Activated CD8-positive, alpha-beta memory T cell treated with anti-CD3 and anti-CD28 coated beads for 36 hours (primary cell): ENCODE data around the gene SAMD4A. TPM values are rescaled to one million over a fixed set of nuclear protein-coding genes. Genes with fewer than 3 reads are reported as not detected.
"Not testable (repeated sequence)": the region's sequence is repeated elsewhere in the genome, so short reads cannot be mapped to it uniquely, and the experiment has no call there.

ENCODE experiments used
- CTCF ChIA-PET: fragments of 350-600 bp; sonication (Branson Sonifier 250); formaldehyde crosslinking; loops from one replicate; lab custom pipeline; 2021; ENCODE audit warnings: antibody characterized with exemption; lab: Charles Lee
- POLR2A ChIA-PET: fragments of 350-600 bp; sonication (Branson Sonifier 250); formaldehyde crosslinking; loops from one replicate; lab custom pipeline; 2021; ENCODE audit warnings: antibody characterized with exemption; lab: Charles Lee
- total RNA-seq, 2 experiments: library from RNA; stranded (reverse); gene quantifications; one replicate each; pipeline ENCODE4 v1.2.3, GENCODE V29; 2021

Gene SAMD4A
- total RNA-seq, 2 experiments from 2014 or later, result 4.0 to 4.8 TPM

DNA sequence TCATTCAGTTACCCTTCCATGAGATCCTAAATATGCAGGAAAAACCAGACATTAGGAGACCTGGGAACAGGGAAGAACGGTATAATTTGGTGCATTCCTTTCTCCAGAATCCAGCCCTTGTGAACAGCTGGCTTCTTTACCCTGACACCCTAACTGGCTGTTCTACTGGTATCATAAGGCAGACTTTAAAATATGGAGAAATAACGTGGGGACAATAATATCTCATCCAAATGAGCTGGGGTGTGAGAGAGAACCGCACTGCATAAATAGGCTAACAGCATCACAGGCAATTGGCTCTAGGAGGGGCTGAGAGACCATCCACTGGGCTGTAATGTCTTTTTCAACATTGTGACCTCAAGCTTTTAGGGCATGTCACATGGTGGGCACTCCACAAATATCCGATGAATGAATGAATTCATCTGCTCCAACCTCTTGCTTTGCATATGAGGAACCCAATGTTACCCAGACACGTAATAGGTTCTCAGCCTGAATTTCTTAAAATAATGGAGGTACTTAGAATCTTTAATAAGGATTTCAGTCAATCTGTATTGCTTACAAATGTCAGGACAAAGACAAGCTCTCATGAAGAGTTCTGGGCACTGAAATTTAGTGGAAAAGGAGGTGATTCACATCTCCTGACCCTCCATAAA lies 157.9 kb downstream of the SAMD4A start:
- ChIA-PET POLR2A (no interaction called here), CTCF (no interaction called here)

GRCh38 chr14:54725998-54726397 lies 159.1 kb downstream of the SAMD4A start:
- ChIA-PET CTCF (no interaction called here), POLR2A (no interaction called here)

- ChIA-PET CTCF (interaction anchor here (1.0 to 1.5 kb wide), 2 partner anchors 26 to 36 kb away, joined by 4 to 6 read pairs; no protein-coding TSS in a partner anchor), POLR2A (no interaction called here)
These were observed 161.0 kb downstream of the SAMD4A start for GRCh38 chr14:54727929-54728328.

GRCh38 chr14:54728700-54729527 lies 162.0 kb downstream of the SAMD4A start:
- POLR2A ChIA-PET, result interaction anchor here (1.4 kb wide), 1 partner anchor 44 kb away, joined by 5 read pairs; no protein-coding TSS in a partner anchor

GRCh38 chr14:54730156-54730961 lies 163.4 kb downstream of the SAMD4A start:
- CTCF ChIA-PET, result interaction anchor here (1.1 to 3.4 kb wide), 6 partner anchors 9 to 166 kb away, joined by 3 to 15 read pairs (median 3); no protein-coding TSS in a partner anchor
- POLR2A ChIA-PET, result interaction anchor here (0.6 to 1.4 kb wide), 2 partner anchors 43 to 63 kb away, joined by 4 to 5 read pairs; no protein-coding TSS in a partner anchor

More at GRCh38 chr14:54728700-54729527, 162.0 kb downstream of the SAMD4A start:
- CTCF ChIA-PET, result interaction anchor here (1.0 to 3.4 kb wide), 4 partner anchors 37 to 165 kb away, joined by 3 to 15 read pairs (median 4); no protein-coding TSS in a partner anchor

DNA sequence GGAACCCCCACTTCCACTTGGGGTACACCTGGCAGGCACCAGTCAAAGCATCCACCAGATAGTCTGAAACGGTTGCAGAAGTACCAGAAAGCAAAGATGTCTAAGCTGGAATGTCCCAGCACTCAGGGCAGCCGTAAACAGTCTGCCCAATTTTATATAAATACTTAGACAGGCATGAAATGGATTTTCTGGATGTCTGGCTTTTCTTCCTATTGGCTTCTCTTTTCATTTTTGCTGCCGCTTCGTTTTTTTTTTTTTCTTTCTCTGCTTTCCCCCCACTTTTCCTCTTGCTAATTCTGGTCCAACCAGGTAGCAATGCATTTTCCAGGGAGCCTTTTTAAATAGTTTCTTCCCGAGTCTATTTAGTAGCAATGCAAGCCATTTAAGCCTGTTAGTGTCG lies 168.0 kb downstream of the SAMD4A start:
- POLR2A ChIA-PET, result no interaction called here
- CTCF ChIA-PET, result no interaction called here

DNA sequence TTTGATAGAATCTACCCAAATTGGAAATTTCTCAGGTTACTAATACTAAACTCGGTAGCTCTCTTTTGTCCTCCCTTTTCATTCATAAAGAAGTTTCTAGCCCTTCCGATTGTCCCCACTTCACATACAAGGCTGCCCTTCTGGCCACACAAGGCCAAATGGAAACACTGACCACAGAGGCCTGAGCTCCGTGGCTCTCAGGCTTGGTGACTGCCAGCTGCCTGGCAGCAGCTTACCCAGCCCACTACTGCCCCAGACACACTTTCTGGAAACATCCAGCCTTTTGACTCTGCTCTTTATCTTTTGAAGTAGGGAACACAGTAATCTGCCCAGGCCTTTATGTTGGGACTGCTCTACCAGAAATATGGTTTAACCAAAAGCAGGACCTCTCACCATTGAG lies 168.5 kb downstream of the SAMD4A start:
- CTCF ChIA-PET, result no interaction called here
- POLR2A ChIA-PET, result no interaction called here

DNA sequence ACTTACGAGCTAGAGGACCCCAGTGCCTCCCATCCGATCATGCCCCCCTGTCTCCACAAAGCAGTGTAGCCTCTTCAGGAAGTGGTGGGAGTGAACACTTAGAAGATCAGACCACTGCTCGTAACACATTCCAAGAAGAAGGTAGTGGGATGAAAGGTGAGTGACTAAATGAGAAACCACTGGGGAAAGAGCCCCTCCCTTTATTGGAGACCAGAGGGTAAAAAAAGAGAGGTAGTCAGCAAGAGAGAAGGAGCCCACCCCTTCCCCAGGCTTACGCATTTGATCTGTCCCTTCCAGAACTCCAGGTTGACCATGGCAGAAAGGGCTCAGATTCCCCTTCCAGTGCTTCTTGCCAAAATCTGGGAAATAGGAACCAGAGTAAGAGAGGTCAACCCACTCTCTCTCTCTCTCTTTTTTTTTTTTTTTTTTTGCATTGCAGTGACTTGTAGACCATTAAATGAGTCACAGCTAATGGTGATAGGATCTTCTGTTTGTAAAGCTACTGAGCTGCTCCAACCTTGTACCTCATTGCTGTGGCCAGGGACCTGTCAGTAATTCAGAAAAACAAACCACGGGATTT lies 170.3 kb downstream of the SAMD4A start:
- CTCF ChIA-PET, result no interaction called here
- POLR2A ChIA-PET, result no interaction called here

DNA sequence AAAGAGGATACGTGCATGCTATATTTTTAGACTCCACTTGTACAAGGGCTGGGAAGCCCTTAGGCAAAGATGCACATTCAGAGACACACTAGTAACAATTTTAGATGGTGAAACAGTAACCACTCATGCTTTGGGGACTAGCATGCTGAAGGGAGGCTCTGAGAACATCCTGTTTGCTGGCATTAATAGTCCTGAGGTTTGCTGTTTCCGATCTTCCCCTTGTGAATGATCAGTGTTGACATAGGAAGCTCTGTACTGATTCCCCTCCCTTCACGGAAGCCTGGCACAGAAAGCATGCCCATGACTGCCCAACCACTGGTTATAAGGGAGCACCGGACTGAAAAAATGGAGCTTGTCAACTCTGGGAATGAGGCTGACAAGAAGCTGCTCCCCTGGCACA lies 171.1 kb downstream of the SAMD4A start:
- POLR2A ChIA-PET, result no interaction called here
- CTCF ChIA-PET, result interaction anchor here (1.4 kb wide), 1 partner anchor 15 kb away, joined by 3 read pairs; no protein-coding TSS in a partner anchor

DNA sequence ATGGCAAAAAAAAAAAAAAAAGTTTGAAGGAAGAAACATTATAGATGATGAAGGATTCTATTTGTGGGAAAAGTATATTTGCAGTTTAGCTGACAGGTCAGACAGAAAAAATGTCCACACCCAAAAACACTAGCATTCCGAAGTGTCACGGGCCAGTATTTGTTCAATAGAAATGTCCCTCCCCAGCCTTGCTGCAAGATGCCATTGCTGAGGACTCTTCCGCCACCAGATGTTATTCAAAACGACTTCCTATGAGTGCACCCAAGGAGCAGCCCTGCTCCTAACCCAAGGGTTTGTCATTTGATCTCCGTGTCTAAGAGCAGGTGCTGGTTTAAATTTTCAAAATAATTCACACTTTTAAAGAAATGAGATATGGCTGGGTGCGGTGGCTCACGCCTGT lies 172.6 kb downstream of the SAMD4A start:
- CTCF ChIA-PET, result interaction anchor here (0.8 kb wide), 1 partner anchor 9 kb away, joined by 3 read pairs; no protein-coding TSS in a partner anchor
- POLR2A ChIA-PET, result no interaction called here

DNA sequence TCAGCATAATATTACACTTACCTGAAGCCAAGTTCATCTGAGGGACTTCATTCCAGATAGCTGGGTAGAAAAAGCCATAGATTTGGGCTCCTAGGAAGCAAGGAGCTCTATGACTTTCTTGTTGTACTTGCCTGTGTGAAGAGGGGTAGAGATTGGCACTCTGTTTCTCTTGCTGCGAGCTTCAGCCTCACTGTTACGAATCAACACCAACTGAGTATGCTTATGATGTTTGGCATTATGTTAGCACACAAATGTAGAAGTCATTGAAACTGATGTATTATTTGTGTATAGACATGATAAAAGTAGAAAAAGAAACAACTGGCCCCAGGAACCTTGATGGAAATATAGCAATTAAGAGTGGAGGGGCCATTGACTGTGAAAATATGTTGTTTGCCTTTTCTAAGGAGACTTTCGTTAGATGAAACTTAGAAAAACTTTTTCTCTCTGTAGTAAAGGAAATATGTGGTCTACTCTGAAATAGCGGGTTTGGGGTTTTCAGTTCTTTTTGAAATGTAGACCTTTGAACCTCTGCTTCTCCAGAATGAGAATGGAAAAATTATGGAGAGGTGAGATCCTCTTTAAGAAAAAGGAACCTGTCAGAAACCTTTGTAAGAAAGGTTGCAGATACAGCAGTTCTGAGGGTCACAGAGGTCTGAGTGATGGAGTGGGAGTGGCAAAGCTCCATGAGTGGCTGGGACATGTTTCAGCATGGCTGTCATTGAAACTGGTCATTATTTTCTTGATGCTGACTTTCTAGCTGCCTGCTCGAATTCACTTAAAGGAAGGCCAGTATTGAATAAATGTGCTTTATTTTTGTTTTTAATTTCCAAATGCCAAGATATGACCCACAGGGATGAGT lies 175.8 kb downstream of the SAMD4A start:
- POLR2A ChIA-PET, result no interaction called here
- CTCF ChIA-PET, result interaction anchor here (0.9 to 1.1 kb wide), 2 partner anchors 31 to 178 kb away, joined by 3 read pairs; no protein-coding TSS in a partner anchor

DNA sequence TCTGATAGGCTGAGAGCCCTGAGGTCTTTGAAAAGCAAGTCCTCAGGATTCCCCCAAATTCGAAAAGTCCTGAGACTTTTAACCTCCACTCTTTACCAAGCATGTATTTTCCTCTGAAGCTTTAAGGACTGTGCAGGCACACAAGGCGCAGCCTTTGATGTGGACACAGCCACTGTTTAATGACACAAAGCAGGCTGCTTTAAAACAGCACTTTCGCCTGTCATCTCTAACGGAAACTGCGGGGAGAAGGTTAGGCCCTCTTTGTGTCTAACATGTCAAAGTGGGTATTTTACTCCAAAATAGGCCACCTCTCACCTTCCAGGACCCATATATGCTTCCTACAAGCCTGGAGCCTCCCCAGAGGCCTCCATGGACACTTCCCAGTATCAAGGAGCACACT lies 176.5 kb downstream of the SAMD4A start:
- CTCF ChIA-PET, result interaction anchor here (0.9 kb wide), 1 partner anchor 31 kb away, joined by 3 read pairs; no protein-coding TSS in a partner anchor
- POLR2A ChIA-PET, result no interaction called here

- ChIA-PET POLR2A (no interaction called here), CTCF (interaction anchor here (2.0 kb wide), 1 partner anchor 28 kb away, joined by 9 read pairs; no protein-coding TSS in a partner anchor)
These were observed 179.1 kb downstream of the SAMD4A start for GRCh38 chr14:54746019-54746418.

DNA sequence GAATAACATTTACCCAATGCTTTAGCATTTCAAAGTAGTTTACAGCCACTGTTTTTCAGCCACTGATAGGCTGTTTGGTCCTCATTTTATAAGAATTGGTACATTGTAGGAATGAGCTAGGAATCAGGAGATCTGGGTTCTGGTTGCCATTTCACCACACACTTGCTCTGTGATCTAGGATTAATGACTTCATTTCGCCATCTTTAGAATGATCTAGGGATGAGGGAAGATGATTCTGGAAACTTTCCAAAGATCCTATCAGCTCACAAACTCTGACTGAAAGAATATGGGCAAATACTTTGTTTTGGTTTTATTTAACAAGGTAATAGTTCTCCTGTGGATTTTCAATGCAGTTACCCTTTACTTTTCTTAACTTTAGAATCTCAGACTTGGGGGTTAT lies 180.7 kb downstream of the SAMD4A start:
- CTCF ChIA-PET, result interaction anchor here (2.0 kb wide), 1 partner anchor 26 kb away, joined by 9 read pairs; no protein-coding TSS in a partner anchor
- POLR2A ChIA-PET, result no interaction called here

GRCh38 chr14:54749180-54749579 lies 182.3 kb downstream of the SAMD4A start:
- ChIA-PET POLR2A (no interaction called here), CTCF (no interaction called here)

- ChIA-PET CTCF (no interaction called here), POLR2A (no interaction called here)
These were observed 182.8 kb downstream of the SAMD4A start for GRCh38 chr14:54749727-54750126.

DNA sequence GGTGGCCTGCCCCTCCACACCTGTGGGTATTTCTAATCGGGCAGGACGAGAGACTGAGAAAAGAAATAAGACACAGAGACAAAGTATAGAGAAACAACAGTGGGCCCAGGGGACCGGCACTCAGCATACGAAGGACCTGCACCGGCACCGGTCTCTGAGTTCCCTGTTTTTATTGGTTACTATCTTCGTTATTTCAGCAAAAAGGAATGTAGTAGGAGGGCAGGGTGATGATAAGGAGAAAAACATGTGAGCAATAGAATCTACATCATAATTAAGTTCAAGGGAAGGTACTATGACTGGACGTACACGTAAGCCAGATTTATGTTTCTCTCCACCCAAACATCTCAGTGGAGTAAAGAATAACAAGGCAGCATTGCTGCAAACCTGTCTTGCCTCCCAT lies 185.7 kb downstream of the SAMD4A start:
- POLR2A ChIA-PET, CTCF ChIA-PET: not testable (repeated sequence)

GRCh38 chr14:54753396-54753795 lies 186.5 kb downstream of the SAMD4A start:
- CTCF ChIA-PET, POLR2A ChIA-PET: not testable (repeated sequence)
